OCI-LY3 (cell line): ENCODE measurements around the gene C10orf90.

Experiments
- EZH2phosphoT487 ChIP-seq: fragments of 200-600 bp; shearing (Covaris generic); IDR thresholded peaks from 2 replicates; pipeline ENCODE4 v1.6.1; 2018; ENCODE audit warnings: antibody characterized with exemption, mixed run types, low read depth
- TF ChIP-seq, protein P1 (sequence below): fragments of 200-600, 300-600 bp; sonication (generic); IDR thresholded peaks from 2 replicates; pipeline ENCODE4 v1.5.1; 2014; ENCODE audit warnings: antibody characterized with exemption, low read length, low read depth

DNA sequence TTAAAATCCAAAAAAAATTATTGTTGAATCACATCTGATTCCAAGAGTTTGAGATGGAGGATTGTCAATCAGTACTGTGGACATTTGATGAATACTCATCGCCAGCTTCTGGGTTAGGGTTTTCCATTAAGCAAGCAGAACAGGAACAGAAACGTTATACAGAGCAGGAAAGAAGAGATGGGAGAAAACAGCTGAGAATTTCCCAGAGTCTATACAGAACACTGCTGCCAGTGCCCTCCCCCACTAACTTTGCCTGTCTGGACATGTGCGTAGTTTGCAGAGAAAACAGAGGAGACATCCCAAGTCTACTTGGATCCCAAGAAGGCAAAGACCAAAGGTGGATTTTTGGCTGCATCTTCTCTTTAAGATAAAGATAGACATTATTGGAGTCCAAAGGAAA lies 19.0 kb downstream of the C10orf90 start:
- TF ChIP-seq, protein P1, sequence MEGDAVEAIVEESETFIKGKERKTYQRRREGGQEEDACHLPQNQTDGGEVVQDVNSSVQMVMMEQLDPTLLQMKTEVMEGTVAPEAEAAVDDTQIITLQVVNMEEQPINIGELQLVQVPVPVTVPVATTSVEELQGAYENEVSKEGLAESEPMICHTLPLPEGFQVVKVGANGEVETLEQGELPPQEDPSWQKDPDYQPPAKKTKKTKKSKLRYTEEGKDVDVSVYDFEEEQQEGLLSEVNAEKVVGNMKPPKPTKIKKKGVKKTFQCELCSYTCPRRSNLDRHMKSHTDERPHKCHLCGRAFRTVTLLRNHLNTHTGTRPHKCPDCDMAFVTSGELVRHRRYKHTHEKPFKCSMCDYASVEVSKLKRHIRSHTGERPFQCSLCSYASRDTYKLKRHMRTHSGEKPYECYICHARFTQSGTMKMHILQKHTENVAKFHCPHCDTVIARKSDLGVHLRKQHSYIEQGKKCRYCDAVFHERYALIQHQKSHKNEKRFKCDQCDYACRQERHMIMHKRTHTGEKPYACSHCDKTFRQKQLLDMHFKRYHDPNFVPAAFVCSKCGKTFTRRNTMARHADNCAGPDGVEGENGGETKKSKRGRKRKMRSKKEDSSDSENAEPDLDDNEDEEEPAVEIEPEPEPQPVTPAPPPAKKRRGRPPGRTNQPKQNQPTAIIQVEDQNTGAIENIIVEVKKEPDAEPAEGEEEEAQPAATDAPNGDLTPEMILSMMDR, result no peak
- no peak for TF ChIP-seq EZH2phosphoT487
